HG02623 (cell line): ENCODE results near the gene ACP4.

Experiments
- ATAC-seq: cut with Tn5 transposase; IDR thresholded peaks from one replicate; pipeline ENCODE4 v1.9.1; 2021; ENCODE audit warnings: moderate library complexity; ENCODE audit not compliant: unreplicated experiment

ACP4 gene

GRCh38 chr19:50820549-50821247, 30.5 kb downstream of the ACP4 start:
- ATAC-seq, result no peak

GRCh38 chr19:50821248-50821612, 31.0 kb downstream of the ACP4 start:
- no peak for ATAC-seq

GRCh38 chr19:50821622-50822021, 31.4 kb downstream of the ACP4 start:
- ATAC-seq, result no peak

- ATAC-seq, result no peak
These were observed 32.5 kb downstream of the ACP4 start for GRCh38 chr19:50822661-50823208.

GRCh38 chr19:50823389-50824042, 33.3 kb downstream of the ACP4 start, which contains the start of gene KLK1:
Gene KLK1 (minus strand): TSS chr19:50823787. CDS start chr19:50823748, 39 bp downstream.
- ATAC-seq, result no peak

GRCh38 chr19:50826492-50827240, 36.5 kb downstream of the ACP4 start:
- ATAC-seq, result no peak

GRCh38 chr19:50827476-50827875, 37.3 kb downstream of the ACP4 start:
- ATAC-seq, result no peak

GRCh38 chr19:50829801-50830200, 39.6 kb downstream of the ACP4 start:
- ATAC-seq, result no peak

- no peak for ATAC-seq
These were observed 40.2 kb downstream of the ACP4 start for GRCh38 chr19:50830266-50831025.

GRCh38 chr19:50831026-50831396, 40.8 kb downstream of the ACP4 start:
- ATAC-seq, result no peak

GRCh38 chr19:50832666-50833065, 42.5 kb downstream of the ACP4 start:
- ATAC-seq, result no peak

- no peak for ATAC-seq
These were observed 43.0 kb downstream of the ACP4 start, which contains the start of gene KLK15 for GRCh38 chr19:50833117-50833801. Gene KLK15 (minus strand): TSS chr19:50833574. CDS start chr19:50831492, 2,082 bp downstream.

GRCh38 chr19:50833802-50834167, 43.6 kb downstream of the ACP4 start:
- no peak for ATAC-seq

- no peak for ATAC-seq
These were observed 45.0 kb downstream of the ACP4 start for GRCh38 chr19:50835103-50835784.

- peak; percentile 57 for ATAC-seq
These were observed 45.7 kb downstream of the ACP4 start for GRCh38 chr19:50835785-50836542.

- no peak for ATAC-seq
These were observed 46.5 kb downstream of the ACP4 start for GRCh38 chr19:50836543-50837195.

GRCh38 chr19:50837300-50837699, 47.1 kb downstream of the ACP4 start:
- no peak for ATAC-seq

- ATAC-seq, result no peak
These were observed 48.0 kb downstream of the ACP4 start for GRCh38 chr19:50838239-50838638.
